Neural cell (in vitro differentiated cells): ENCODE measurements around the gene PYGB. TPM values are rescaled to one million over a fixed set of nuclear protein-coding genes. Genes with fewer than 3 reads are reported as not detected.

Source experiments
- H2AFZ ChIP-seq: fragments of 200-600, 300-800 bp; sonication (generic), shearing (Covaris generic); 2 replicates; pipeline ENCODE4 v1.6.0; 2014; ENCODE audit warnings: low read depth, mild to moderate bottlenecking, antibody characterized with exemption, low read length, moderate library complexity
- H3F3A ChIP-seq: fragments of 200-600 bp; shearing (Covaris generic); 2 replicates; pipeline ENCODE4 v1.6.1; 2016; ENCODE audit warnings: mild to moderate bottlenecking, moderate library complexity, mixed read lengths, antibody characterized with exemption, low read length; ENCODE audit not compliant: insufficient read depth, poor library complexity, severe bottlenecking
- H3K27ac ChIP-seq: fragments of 200-600, 300-800 bp; sonication (generic), shearing (Covaris generic); 2 replicates; pipeline ENCODE4 v1.5.1; 2014; ENCODE audit warnings: mild to moderate bottlenecking, low read length, moderate library complexity
- H3K27me3 ChIP-seq: fragments of 300-800, 200-600 bp; sonication (generic), shearing (Covaris generic); 2 replicates; pipeline ENCODE4 v1.6.0; 2014; ENCODE audit warnings: mild to moderate bottlenecking, low read depth, low read length, moderate library complexity; ENCODE audit not compliant: insufficient read depth
- H3K36me3 ChIP-seq: fragments of 300-800, 200-600 bp; sonication (generic), shearing (Covaris generic); 2 replicates; pipeline ENCODE4 v1.5.1; 2014; ENCODE audit warnings: mild to moderate bottlenecking, antibody characterized with exemption, low read length, moderate library complexity; ENCODE audit not compliant: insufficient read depth
- H3K4me2 ChIP-seq: fragments of 300-800, 200-600 bp; sonication (generic), shearing (Covaris generic); 2 replicates; pipeline ENCODE4 v1.6.0; 2014; ENCODE audit warnings: mild to moderate bottlenecking, low read length
- H3K4me3 ChIP-seq: fragments of 300-800, 200-600 bp; sonication (generic), shearing (Covaris generic); 2 replicates; pipeline ENCODE4 v1.5.1; 2014; ENCODE audit warnings: mild to moderate bottlenecking, low read length, moderate library complexity
- H3K79me2 ChIP-seq: fragments of 200-600 bp; shearing (Covaris generic); replicated peaks from 2 replicates; pipeline ENCODE4 v1.6.0; 2014; ENCODE audit warnings: mild to moderate bottlenecking, low read length, moderate library complexity; ENCODE audit not compliant: insufficient read depth
- H3K9ac ChIP-seq: fragments of 300-800, 200-600 bp; sonication (generic), shearing (Covaris generic); 2 replicates; pipeline ENCODE4 v1.6.1; 2016; ENCODE audit warnings: mild to moderate bottlenecking, low read length, mixed read lengths
- H3K9me2 ChIP-seq: fragments of 200-600 bp; shearing (Covaris generic); 2 replicates; pipeline ENCODE4 v1.6.1; 2016; ENCODE audit warnings: mild to moderate bottlenecking, low read length, mixed read lengths; ENCODE audit not compliant: insufficient read depth
- H3K9me3 ChIP-seq: fragments of 200-600, 300-800 bp; sonication (generic), shearing (Covaris generic); 2 replicates; pipeline ENCODE4 v1.6.1; 2016; ENCODE audit warnings: mild to moderate bottlenecking, mixed run types, low read length, moderate library complexity, mixed read lengths
- H4K20me1 ChIP-seq: fragments of 200-600 bp; shearing (Covaris generic); 2 replicates; pipeline ENCODE4 v1.6.1; 2016; ENCODE audit warnings: mild to moderate bottlenecking, mixed run types; ENCODE audit not compliant: insufficient read depth
- CTCF ChIP-seq: fragments of 450-650 bp; IDR thresholded peaks from 2 replicates; pipeline ENCODE4 v1.5.1; 2014; ENCODE audit warnings: antibody characterized with exemption, mild to moderate bottlenecking, moderate library complexity; ENCODE audit not compliant: poor library complexity, severe bottlenecking
- EP300 ChIP-seq: fragments of 450-650 bp; conservative IDR thresholded peaks from 2 replicates; pipeline ENCODE4 v1.6.1; 2014; ENCODE audit warnings: antibody characterized with exemption, mild to moderate bottlenecking, moderate library complexity; ENCODE audit not compliant: poor library complexity, severe bottlenecking
- EZH2 ChIP-seq: fragments of 200-600, 300-800 bp; shearing (Covaris generic), sonication (generic); IDR thresholded peaks from 2 replicates; pipeline ENCODE4 v1.6.1; 2014; ENCODE audit warnings: antibody characterized with exemption, low read length, borderline replicate concordance, mild to moderate bottlenecking; ENCODE audit not compliant: insufficient read depth, poor library complexity, severe bottlenecking
- MXI1 ChIP-seq: fragments of 450-650 bp; conservative IDR thresholded peaks from 2 replicates; pipeline ENCODE4 v1.6.1; 2014; ENCODE audit warnings: antibody characterized with exemption, mild to moderate bottlenecking; ENCODE audit not compliant: poor library complexity, severe bottlenecking
- POLR2AphosphoS5 ChIP-seq: IDR thresholded peaks from 2 replicates; pipeline ENCODE4 v1.6.1; 2012
- RAD21 ChIP-seq: fragments of 450-650 bp; conservative IDR thresholded peaks from 2 replicates; pipeline ENCODE4 v1.6.1; 2014; ENCODE audit warnings: antibody characterized with exemption, mild to moderate bottlenecking, moderate library complexity
- REST ChIP-seq: IDR thresholded peaks from 2 replicates; pipeline ENCODE4 v1.6.1; 2012; ENCODE audit warnings: borderline replicate concordance
- SMC3 ChIP-seq: fragments of 450-650 bp; conservative IDR thresholded peaks from 2 replicates; pipeline ENCODE4 v1.6.1; 2014; ENCODE audit warnings: antibody characterized with exemption, mild to moderate bottlenecking, moderate library complexity; ENCODE audit not compliant: poor library complexity
- TAF1 ChIP-seq: IDR thresholded peaks from 2 replicates; pipeline ENCODE4 v1.6.1; 2012; ENCODE audit warnings: low read depth
- polyA plus RNA-seq: library from polyadenylated mRNA; depleted of rRNA; stranded (reverse); fragments of >200 nt; gene quantifications from 2 replicates; pipeline ENCODE4 v1.2.3, GENCODE V29; 2014

The PYGB gene
- polyA plus RNA-seq, 1 donor from 2014 or later: 70.5 TPM

GRCh38 chr20:25292176-25292891, 44.4 kb downstream of the PYGB start:
- Histone ChIP-seq H3K9me2 (no peaks in the 10 kb centered on the region), H3K9me3 (no peaks in the 10 kb centered on the region), H3K27me3 (no peaks in the 10 kb centered on the region), H3K4me2 (no peak overlapping the region), H3K9ac (no peak overlapping the region), H2AFZ (no peak overlapping the region), H4K20me1 (no peaks in the 10 kb centered on the region), H3F3A (no peaks in the 10 kb centered on the region), H3K4me3 (no peak overlapping the region), H3K79me2 (no peaks in the 10 kb centered on the region), H3K36me3 (no peaks in the 10 kb centered on the region), H3K27ac (no peak overlapping the region)
- TF ChIP-seq SMC3 (no peak), EZH2 (no peak)

GRCh38 chr20:25293507-25293906, 45.6 kb downstream of the PYGB start:
- Histone ChIP-seq H3K36me3 (no peaks in the 10 kb centered on the region), H3K4me3 (no peak overlapping the region), H3K79me2 (no peaks in the 10 kb centered on the region), H3K27me3 (no peaks in the 10 kb centered on the region), H3F3A (no peaks in the 10 kb centered on the region), H4K20me1 (no peaks in the 10 kb centered on the region), H3K9me2 (no peaks in the 10 kb centered on the region), H2AFZ (no peak overlapping the region), H3K9ac (no peak overlapping the region), H3K9me3 (no peaks in the 10 kb centered on the region), H3K4me2 (no peak overlapping the region), H3K27ac (no peak overlapping the region)
- TF ChIP-seq POLR2AphosphoS5: no peak
- no peak for TF ChIP-seq MXI1
- TF ChIP-seq CTCF: no peak
- no peak for TF ChIP-seq TAF1
- TF ChIP-seq REST: no peak
- no peak for TF ChIP-seq RAD21

- Histone ChIP-seq H3F3A (no peaks in the 10 kb centered on the region), H4K20me1 (no peaks in the 10 kb centered on the region), H3K9me3 (no peaks in the 10 kb centered on the region), H3K9me2 (no peaks in the 10 kb centered on the region), H3K36me3 (no peaks in the 10 kb centered on the region), H3K79me2 (no peaks in the 10 kb centered on the region), H3K27me3 (no peaks in the 10 kb centered on the region), H2AFZ (no peak overlapping the region), H3K4me2 (no peak overlapping the region), H3K9ac (no peak overlapping the region), H3K27ac (no peak overlapping the region), H3K4me3 (no peak overlapping the region)
- no peak for TF ChIP-seq MXI1
- no peak for TF ChIP-seq POLR2AphosphoS5
- TF ChIP-seq EP300: no peak
- TF ChIP-seq CTCF: no peak
Observed at GRCh38 chr20:25293910-25294458, 46.1 kb downstream of the PYGB start.
